ENCODE results near the gene LDLRAD4. TPM values are rescaled to one million over a fixed set of nuclear protein-coding genes. Genes with fewer than 3 reads are reported as not detected.

The LDLRAD4 gene
- total RNA-seq, 1 experiment from 2014 or later = 3.6 TPM

- no peak for DNase-seq (ENCODE audit: low spot score)
- Histone ChIP-seq H3K9me3 (ENCODE audit: low read depth, low read length, poor library complexity, severe bottlenecking) (no peaks in the 10 kb centered on the region), H3K4me1 (ENCODE audit: insufficient read depth, low read length, poor library complexity, severe bottlenecking) (peaks cover 29% of the 10 kb centered on the region), H3K36me3 (ENCODE audit: insufficient read depth, low read length, poor library complexity, severe bottlenecking) (no peaks in the 10 kb centered on the region), H3K27ac (ENCODE audit: low read depth, low read length, poor library complexity, severe bottlenecking) (no peak overlapping the region), H3K27me3 (replicated peaks; ENCODE audit: insufficient read depth, low read depth, low read length, poor library complexity) (peaks cover 24% of the 10 kb centered on the region), H3K4me3 (ENCODE audit: low read depth, low read length, poor library complexity, severe bottlenecking) (no peak overlapping the region)
- ChIA-PET POLR2A (ENCODE audit: low non-redundant PET) (no interaction called here), CTCF (no interaction called here)
- no peak for TF ChIP-seq CTCF (conservative IDR thresholded peaks at IDR 0.05; ENCODE audit: low read depth, low read length)
- TF ChIP-seq EZH2 (IDR thresholded peaks at IDR 0.05; ENCODE audit: borderline replicate concordance, low read depth, low read length, poor library complexity, severe bottlenecking) = no peak
- no TSS peak for BruUV-seq (replicated peaks)
- intact Hi-C loops (cut with micrococcal nuclease; ENCODE audit: unreplicated experiment) = no loop called here
Measured at GRCh38 chr18:13616041-13616440, 397.5 kb downstream of the LDLRAD4 start.

GRCh38 chr18:13616525-13617035 lies 398.0 kb downstream of the LDLRAD4 start:
- H3K27me3 ChIP-seq (replicated peaks; ENCODE audit: insufficient read depth, low read depth, low read length, poor library complexity) = peaks cover 21% of the 10 kb centered on the region
- peaks cover 24% of the 10 kb centered on the region for H3K4me1 ChIP-seq (ENCODE audit: insufficient read depth, low read length, poor library complexity, severe bottlenecking)
- no peak overlapping the region for H3K4me3 ChIP-seq (ENCODE audit: low read depth, low read length, poor library complexity, severe bottlenecking)
- H3K27ac ChIP-seq (ENCODE audit: low read depth, low read length, poor library complexity, severe bottlenecking) = no peak overlapping the region
- intact Hi-C loops (cut with micrococcal nuclease; ENCODE audit: unreplicated experiment) = no loop called here
- ChIA-PET POLR2A (ENCODE audit: low non-redundant PET) (no interaction called here), CTCF (no interaction called here)
- no TSS peak for BruUV-seq (replicated peaks)
- H3K9me3 ChIP-seq (ENCODE audit: low read depth, low read length, poor library complexity, severe bottlenecking) = no peaks in the 10 kb centered on the region
- no peak for TF ChIP-seq EZH2 (IDR thresholded peaks at IDR 0.05; ENCODE audit: borderline replicate concordance, low read depth, low read length, poor library complexity, severe bottlenecking)
- no peak for TF ChIP-seq CTCF (conservative IDR thresholded peaks at IDR 0.05; ENCODE audit: low read depth, low read length)
- DNase-seq (ENCODE audit: low spot score) = no peak
- H3K36me3 ChIP-seq (ENCODE audit: insufficient read depth, low read length, poor library complexity, severe bottlenecking) = no peaks in the 10 kb centered on the region

GRCh38 chr18:13617826-13618515 lies 399.4 kb downstream of the LDLRAD4 start:
- peaks cover 23% of the 10 kb centered on the region for H3K4me1 ChIP-seq (ENCODE audit: insufficient read depth, low read length, poor library complexity, severe bottlenecking)
- H3K36me3 ChIP-seq (ENCODE audit: insufficient read depth, low read length, poor library complexity, severe bottlenecking) = no peaks in the 10 kb centered on the region
- no peak for TF ChIP-seq CTCF (conservative IDR thresholded peaks at IDR 0.05; ENCODE audit: low read depth, low read length)
- TF ChIP-seq EZH2 (IDR thresholded peaks at IDR 0.05; ENCODE audit: borderline replicate concordance, low read depth, low read length, poor library complexity, severe bottlenecking) = no peak
- peaks cover 8% of the 10 kb centered on the region for H3K27me3 ChIP-seq (replicated peaks; ENCODE audit: insufficient read depth, low read depth, low read length, poor library complexity)
- intact Hi-C loops (cut with micrococcal nuclease; ENCODE audit: unreplicated experiment) = no loop called here
- no TSS peak for BruUV-seq (replicated peaks)
- POLR2A ChIA-PET (ENCODE audit: low non-redundant PET) = no interaction called here
- no peak for DNase-seq (ENCODE audit: low spot score)
- H3K4me3 ChIP-seq (ENCODE audit: low read depth, low read length, poor library complexity, severe bottlenecking) = no peak overlapping the region
- no peaks in the 10 kb centered on the region for H3K9me3 ChIP-seq (ENCODE audit: low read depth, low read length, poor library complexity, severe bottlenecking)
- CTCF ChIA-PET = no interaction called here
- no peak overlapping the region for H3K27ac ChIP-seq (ENCODE audit: low read depth, low read length, poor library complexity, severe bottlenecking)

Data from A673 (cell line).